ACHN (cell line): Measurements from ENCODE around the gene PLA2G2C.

ENCODE experiments used
- DNase-seq: peaks from one replicate; pipeline ENCODE4 v3.0.0-alpha.2; 2015
- in situ Hi-C: cut with HindIII; loops from 2 replicates; pipeline ENCODE4 v1.10.0; 2017; ENCODE audit warnings: low sequenced_read_pairs, low pct_ligation_motif_present, low pct_unique_long_range_greater_than_20kb

The PLA2G2C gene

DNA sequence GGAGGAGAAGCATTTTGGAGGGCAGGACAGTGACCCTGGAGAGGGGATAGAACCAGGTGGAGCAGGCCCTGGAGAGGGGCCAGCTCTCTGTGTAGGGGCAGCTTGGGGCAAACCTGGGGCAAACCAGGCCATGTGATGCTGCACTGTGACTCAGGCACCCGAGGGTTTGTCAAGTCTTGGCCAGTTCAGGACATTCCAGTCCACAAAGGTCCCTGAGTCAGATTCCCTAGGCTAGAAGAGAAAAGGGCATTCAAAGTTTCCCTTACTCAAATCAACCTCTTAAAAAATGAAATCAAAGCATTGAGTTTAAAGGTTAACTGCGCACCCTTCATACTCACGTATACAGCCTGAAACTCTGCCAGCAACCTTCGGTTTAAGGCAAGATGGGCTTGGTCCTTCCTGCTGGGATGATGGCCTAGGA is 25.2 kb upstream of the PLA2G2C start:
- in situ Hi-C loops: no loop called here

GRCh38 chr1:20210736-20211460 is 24.6 kb upstream of the PLA2G2C start:
- in situ Hi-C loops: no loop called here

More for the DNA sequence above, 25.2 kb upstream of the PLA2G2C start:
- DNase-seq: no peak

DNA sequence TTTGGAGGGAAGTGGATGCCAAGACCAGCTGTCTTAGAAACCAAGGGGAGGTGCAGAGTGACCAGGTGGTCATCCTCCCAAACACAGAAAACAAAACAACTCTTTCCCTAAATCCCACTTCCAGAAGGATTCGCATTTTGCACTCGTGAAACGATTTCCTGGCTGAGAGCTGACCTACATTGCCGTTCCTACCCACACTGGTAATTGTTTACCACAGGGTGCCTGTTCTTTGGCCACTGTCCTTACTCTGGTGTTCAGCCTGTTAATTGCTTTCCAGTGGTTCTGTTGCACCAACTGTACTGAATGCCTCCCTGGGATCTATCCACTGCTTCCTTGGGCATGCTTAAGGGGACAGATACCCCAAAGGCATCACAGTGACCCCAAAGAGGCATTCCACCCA is 23.2 kb upstream of the PLA2G2C start:
- DNase-seq: no peak
- in situ Hi-C loops: no loop called here

More at GRCh38 chr1:20210736-20211460, 24.6 kb upstream of the PLA2G2C start:
- no peak for DNase-seq

DNA sequence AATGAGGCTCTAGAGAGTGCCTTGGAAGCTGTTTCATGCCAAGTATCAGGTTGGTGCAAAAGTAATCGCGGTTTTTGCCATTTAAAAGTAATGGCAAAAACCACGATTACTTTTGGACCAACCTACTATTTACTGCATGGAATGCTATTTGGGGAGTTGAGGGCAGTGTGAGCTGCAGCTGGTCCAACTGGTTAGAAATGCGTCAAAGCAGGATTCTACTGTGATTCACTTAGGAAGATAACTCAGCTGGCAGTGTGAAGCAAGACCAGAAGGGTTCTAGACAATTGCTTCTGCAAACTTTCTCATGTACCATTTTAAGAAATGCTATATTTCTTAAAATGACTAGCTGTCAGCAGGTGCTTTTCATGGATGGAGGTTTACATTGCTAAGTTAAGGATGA is 21.2 kb upstream of the PLA2G2C start:
- in situ Hi-C loops: no loop called here
- DNase-seq: no peak

DNA sequence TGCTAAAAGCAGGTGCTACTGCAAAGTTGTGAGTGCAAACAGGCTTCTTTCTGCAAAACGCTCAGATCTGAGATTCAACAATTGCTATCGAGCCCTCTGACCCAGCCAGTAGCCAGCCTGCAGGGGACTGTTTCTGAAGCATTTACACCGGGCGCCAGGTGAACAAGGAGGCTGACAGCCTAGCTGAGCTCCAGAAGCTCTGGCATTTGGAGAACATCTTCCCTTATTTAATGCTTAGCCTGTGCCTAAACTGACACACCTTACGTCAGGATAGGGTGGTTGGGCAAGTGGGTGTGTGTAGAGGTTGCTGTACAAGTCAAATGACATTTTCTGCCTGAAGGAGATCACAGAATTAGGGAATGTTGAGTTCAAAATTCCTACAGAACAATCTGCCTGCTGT is 15.8 kb upstream of the PLA2G2C start:
- in situ Hi-C loops: no loop called here
- no peak for DNase-seq

DNA sequence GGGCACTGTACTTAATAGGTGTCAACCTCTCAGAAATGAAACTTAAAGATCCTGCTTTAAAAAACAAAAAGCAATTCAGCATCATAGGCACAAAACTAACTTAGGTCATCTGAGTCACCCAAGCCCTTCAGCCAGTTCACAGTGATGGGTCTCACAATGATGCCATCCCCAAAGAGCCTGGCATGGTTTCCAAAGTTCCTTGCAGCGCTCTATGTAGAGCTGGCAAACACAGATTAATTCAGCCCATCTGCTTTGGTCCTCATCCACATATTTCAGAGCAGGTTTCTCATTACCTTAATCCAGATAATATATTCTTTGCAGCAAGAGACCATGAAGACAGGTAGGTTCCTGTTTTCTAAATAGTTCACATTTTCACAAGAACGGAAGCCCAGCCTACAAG is 14.6 kb upstream of the PLA2G2C start:
- in situ Hi-C loops: no loop called here
- no peak for DNase-seq

DNA sequence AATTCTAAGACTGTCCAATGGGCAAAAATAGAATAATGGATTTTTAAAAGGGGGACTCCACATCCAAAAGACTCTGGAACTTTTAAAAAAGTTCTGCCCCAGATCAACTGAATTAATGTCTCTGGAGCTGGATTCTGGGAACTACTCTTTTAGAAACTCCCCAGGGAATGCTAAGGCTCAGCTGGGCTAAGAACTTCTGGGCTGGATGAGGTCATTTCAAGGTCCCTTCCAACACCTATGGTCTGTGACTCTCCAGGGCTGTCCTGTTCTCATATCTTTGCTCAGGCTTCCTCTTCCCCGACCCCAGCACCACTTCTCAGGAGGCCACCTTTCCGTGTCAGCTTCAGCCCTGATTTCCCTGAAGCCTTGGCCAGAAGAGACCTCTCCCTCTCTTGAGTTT is 13.5 kb upstream of the PLA2G2C start:
- DNase-seq: no peak

GRCh38 chr1:20199403-20199802 is 13.1 kb upstream of the PLA2G2C start:
- no peak for DNase-seq
- in situ Hi-C loops: no loop called here

More for the DNA sequence above, 13.5 kb upstream of the PLA2G2C start:
- in situ Hi-C loops: no loop called here

- in situ Hi-C loops: no loop called here
- DNase-seq: no peak
Observed at GRCh38 chr1:20198918-20199317, 12.6 kb upstream of the PLA2G2C start.

- in situ Hi-C loops: no loop called here
- no peak for DNase-seq
Observed at GRCh38 chr1:20198296-20198695, 12.0 kb upstream of the PLA2G2C start.

DNA sequence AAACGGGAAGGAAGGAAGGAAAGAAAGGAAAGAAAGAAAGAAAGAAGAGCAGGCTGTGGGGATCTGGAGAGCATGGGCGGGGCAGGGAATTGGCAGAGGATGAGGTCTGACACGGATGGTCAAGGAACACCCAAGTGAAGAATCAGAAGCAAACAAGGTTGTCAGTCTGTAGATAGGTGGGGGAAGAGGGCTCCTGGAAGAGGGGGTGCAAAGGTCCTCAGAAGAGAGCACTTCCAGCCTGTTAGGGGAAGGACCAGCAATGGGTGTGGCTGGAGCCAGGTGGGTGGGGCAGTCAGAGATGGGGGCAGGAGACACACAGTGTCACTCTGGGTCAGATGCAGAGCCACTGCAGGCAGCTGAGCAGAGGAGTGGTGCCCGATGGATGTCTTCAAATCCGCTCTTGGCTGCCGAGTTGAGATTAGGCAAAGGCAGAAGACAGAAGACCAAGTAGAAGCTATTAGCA is 11.0 kb upstream of the PLA2G2C start:
- in situ Hi-C loops: no loop called here
- DNase-seq: no peak

GRCh38 chr1:20195462-20195780 is 9.1 kb upstream of the PLA2G2C start:
- in situ Hi-C loops: no loop called here
- no peak for DNase-seq

DNA sequence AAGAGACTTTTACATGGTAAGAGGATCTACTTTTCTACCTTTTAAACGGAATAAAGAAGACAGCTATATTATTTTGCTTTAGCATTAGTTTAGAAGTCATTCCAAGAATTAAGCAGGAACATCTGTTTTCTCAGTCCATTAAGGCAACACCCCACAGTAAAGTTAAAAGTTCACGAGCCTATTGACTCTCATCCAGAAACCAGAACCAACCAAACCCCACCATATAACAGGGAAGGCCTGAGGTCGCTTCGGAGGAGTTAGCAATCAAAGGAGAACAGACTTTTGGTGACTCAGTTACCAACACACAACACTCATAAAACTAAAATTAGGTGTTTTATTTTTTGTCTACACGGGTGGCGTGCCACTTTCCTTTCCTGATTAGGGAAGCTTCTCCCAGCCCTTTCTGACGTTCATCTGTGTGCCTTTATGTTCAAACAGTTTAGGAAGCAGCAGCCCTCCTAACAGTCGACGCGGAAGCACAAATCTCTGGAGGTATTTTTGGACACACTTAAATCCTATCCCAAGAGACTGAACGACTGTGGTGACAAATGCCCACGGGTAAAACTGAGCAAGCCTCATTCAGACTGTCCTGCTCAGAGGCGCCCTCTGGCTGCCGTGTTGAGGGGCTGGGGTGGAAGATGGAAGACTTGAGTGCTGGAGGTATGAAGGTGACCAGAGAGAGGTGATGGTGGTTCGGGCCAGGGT is 8.6 kb upstream of the PLA2G2C start:
- peak; percentile 38 for DNase-seq
- in situ Hi-C loops: no loop called here

GRCh38 chr1:20194224-20194623 is 7.9 kb upstream of the PLA2G2C start:
- DNase-seq: no peak
- in situ Hi-C loops: no loop called here

- in situ Hi-C loops: no loop called here
- no peak for DNase-seq
Observed at GRCh38 chr1:20192871-20193411, 6.6 kb upstream of the PLA2G2C start.

DNA sequence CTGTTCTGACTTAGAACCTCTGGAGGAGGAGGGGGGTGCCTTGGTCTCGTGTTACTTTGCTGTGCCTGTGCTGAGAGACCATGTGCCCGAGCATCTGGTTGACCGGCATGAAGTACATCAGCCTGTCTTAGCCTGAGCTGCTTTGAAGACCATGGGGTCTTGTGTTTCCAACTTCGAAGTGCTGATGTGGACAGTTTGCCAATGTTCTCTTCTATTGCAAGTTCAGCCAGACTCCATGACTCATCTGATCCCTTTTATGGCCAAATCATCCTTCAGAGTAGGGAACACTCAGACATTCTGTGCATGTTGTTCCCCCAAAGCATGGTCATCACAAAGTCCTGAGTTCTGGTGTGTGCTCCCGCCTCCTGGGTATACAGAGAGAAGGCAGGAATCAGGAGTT is 6.0 kb upstream of the PLA2G2C start:
- in situ Hi-C loops: no loop called here
- no peak for DNase-seq

- in situ Hi-C loops: no loop called here
- DNase-seq: no peak
Observed at GRCh38 chr1:20191266-20191825, 5.0 kb upstream of the PLA2G2C start.

DNA sequence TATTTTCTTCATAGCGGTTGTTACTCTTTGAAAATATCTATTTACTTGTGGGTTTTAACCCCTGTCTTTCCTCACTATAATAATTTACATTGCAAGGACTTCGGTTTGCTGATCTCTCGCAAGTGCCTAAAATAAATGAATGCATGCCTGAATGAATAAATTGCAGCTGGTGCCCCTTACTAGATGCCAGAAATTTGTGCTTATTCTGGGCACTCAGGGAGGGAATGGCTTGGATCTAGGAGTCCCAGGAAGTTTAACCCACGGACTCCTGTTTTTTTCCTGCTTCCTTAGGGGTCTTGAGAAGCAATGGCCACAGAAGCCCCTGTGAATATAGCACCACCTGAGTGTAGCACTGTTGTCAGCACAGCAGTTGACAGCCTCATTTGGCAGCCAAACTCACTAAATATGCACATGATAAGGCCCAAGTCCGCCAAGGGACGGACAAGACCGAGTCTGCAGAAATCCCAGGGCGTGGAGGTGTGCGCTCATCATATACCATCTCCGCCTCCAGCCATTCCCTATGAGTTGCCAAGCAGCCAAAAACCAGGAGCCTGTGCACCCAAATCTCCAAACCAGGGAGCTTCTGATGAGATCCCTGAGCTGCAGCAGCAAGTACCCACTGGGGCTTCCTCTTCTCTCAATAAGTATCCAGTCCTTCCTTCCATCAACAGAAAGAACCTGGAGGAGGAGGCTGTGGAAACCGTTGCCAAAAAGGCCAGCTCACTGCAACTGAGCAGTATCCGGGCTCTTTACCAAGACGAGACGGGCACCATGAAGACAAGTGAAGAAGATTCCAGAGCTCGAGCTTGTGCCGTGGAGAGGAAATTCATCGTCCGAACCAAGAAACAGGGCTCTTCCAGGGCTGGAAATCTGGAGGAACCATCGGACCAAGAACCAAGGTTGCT is 4.2 kb upstream of the PLA2G2C start:
- no peak for DNase-seq
- in situ Hi-C loops: no loop called here

GRCh38 chr1:20189664-20190063 is 3.3 kb upstream of the PLA2G2C start:
- no peak for DNase-seq
- in situ Hi-C loops: no loop called here
